Neuronal stem cell (in vitro differentiated cells): Measurements from ENCODE around the gene VPREB3.

Source experiments
- DNase-seq: peaks from one replicate; pipeline ENCODE4 v3.0.0-alpha.2; 2013; ENCODE audit warnings: low spot score
- H2AFZ ChIP-seq: one replicate; pipeline ENCODE4 v1.6.1; 2013; ENCODE audit warnings: mild to moderate bottlenecking, low read length, inconsistent platforms
- H2AK5ac ChIP-seq: 2 replicates; pipeline ENCODE4 v1.6.1; 2013; ENCODE audit warnings: low read depth, mild to moderate bottlenecking, inconsistent platforms, low read length, moderate library complexity, mixed read lengths
- H2BK120ac ChIP-seq: 2 replicates; pipeline ENCODE4 v1.6.1; 2013; ENCODE audit warnings: low read depth, mild to moderate bottlenecking, inconsistent platforms, low read length, moderate library complexity, mixed read lengths
- H2BK12ac ChIP-seq: one replicate; pipeline ENCODE4 v1.6.1; 2013; ENCODE audit warnings: low read length, inconsistent platforms
- H2BK15ac ChIP-seq: 2 replicates; pipeline ENCODE4 v1.6.1; 2013; ENCODE audit warnings: mild to moderate bottlenecking, low read length, inconsistent platforms, mixed read lengths
- H2BK5ac ChIP-seq: one replicate; pipeline ENCODE4 v1.6.1; 2013; ENCODE audit warnings: inconsistent platforms, mild to moderate bottlenecking, low read length, moderate library complexity
- H3K14ac ChIP-seq: one replicate; pipeline ENCODE4 v1.6.1; 2013; ENCODE audit warnings: low read length, inconsistent platforms
- H3K18ac ChIP-seq: 2 replicates; pipeline ENCODE4 v1.6.1; 2013; ENCODE audit warnings: low read length, inconsistent platforms
- H3K23ac ChIP-seq: 2 replicates; pipeline ENCODE4 v1.6.1; 2013; ENCODE audit warnings: low read depth, mild to moderate bottlenecking, mixed read lengths, low read length, inconsistent platforms; ENCODE audit not compliant: poor library complexity
- H3K27ac ChIP-seq: replicated peaks from 3 replicates; pipeline ENCODE4 v1.5.1; 2013; ENCODE audit warnings: low read length, inconsistent platforms
- H3K27me3 ChIP-seq, 3 experiments: 2 replicates each; pipeline ENCODE4 v1.6.1; 2013; ENCODE audit warnings: low read length in 3 of 3, mild to moderate bottlenecking in 2 of 3, inconsistent platforms in 1 of 3, low read depth in 1 of 3, mixed read lengths in 1 of 3, moderate library complexity in 1 of 3; ENCODE audit not compliant: control insufficient read depth in 3 of 3, insufficient read depth in 3 of 3
- H3K36me3 ChIP-seq, 2 donors: replicated peaks in 1 of 2; 2 replicates each; pipeline ENCODE4 v1.6.1; 2013; ENCODE audit warnings: low read length in 2 of 2; ENCODE audit not compliant: control insufficient read depth in 2 of 2, insufficient read depth in 2 of 2
- H3K4ac ChIP-seq: 2 replicates; pipeline ENCODE4 v1.6.1; 2013; ENCODE audit warnings: inconsistent platforms, mild to moderate bottlenecking, low read length, moderate library complexity
- H3K4me1 ChIP-seq, 2 donors: 1 replicate in 1 of 2; 2 replicates in 1 of 2; pipeline ENCODE4 v1.6.1; 2013; ENCODE audit warnings: low read length in 2 of 2, low read depth in 1 of 2; ENCODE audit not compliant: control insufficient read depth in 2 of 2, insufficient read depth in 1 of 2
- H3K4me2 ChIP-seq: one replicate; pipeline ENCODE4 v1.6.1; 2013; ENCODE audit warnings: mild to moderate bottlenecking, low read length, inconsistent platforms; ENCODE audit not compliant: insufficient read depth, poor library complexity, severe bottlenecking
- H3K4me3 ChIP-seq, 2 donors: 2 replicates each; pipeline ENCODE4 v1.5.1; 2013; ENCODE audit warnings: low read length in 2 of 2, mild to moderate bottlenecking in 2 of 2, inconsistent platforms in 1 of 2, moderate library complexity in 1 of 2
- H3K79me1 ChIP-seq: one replicate; pipeline ENCODE4 v1.6.1; 2013; ENCODE audit warnings: low read depth, mild to moderate bottlenecking, inconsistent platforms, low read length, moderate library complexity
- H3K9ac ChIP-seq: one replicate; pipeline ENCODE4 v1.6.1; 2013; ENCODE audit warnings: mild to moderate bottlenecking, low read depth, low read length, inconsistent platforms; ENCODE audit not compliant: poor library complexity
- H3K9me3 ChIP-seq, 2 donors: replicated peaks in 1 of 2; 2 replicates each; pipeline versions ENCODE3 to v1.6.1; 2013; ENCODE audit warnings: low read length in 2 of 2, mild to moderate bottlenecking in 2 of 2, inconsistent platforms in 1 of 2, low read depth in 1 of 2, mixed read lengths in 1 of 2, moderate library complexity in 1 of 2; ENCODE audit not compliant: control insufficient read depth in 2 of 2, insufficient read depth in 1 of 2
- H4K8ac ChIP-seq: one replicate; pipeline ENCODE4 v1.6.1; 2013; ENCODE audit warnings: low read depth, mild to moderate bottlenecking, inconsistent platforms, low read length, moderate library complexity
- H4K91ac ChIP-seq: one replicate; pipeline ENCODE4 v1.6.1; 2013; ENCODE audit warnings: low read length, low read depth, mild to moderate bottlenecking, inconsistent platforms; ENCODE audit not compliant: poor library complexity
- WGBS, 2 donors: extraction: QIAGEN DNeasy Blood & Tissue Kit; methylation state at CpG; one replicate each; pipeline ENCODE4 v1.1.7; 2013; ENCODE audit warnings: missing lambda C conversion rate in 2 of 2, mixed read lengths in 1 of 2; ENCODE audit not compliant: insufficient read length in 2 of 2, insufficient replicate concordance in 1 of 2; ENCODE audit errors: extremely low coverage in 2 of 2; 5-methylcytosine and 5-hydroxymethylcytosine counted together

The VPREB3 gene

DNA sequence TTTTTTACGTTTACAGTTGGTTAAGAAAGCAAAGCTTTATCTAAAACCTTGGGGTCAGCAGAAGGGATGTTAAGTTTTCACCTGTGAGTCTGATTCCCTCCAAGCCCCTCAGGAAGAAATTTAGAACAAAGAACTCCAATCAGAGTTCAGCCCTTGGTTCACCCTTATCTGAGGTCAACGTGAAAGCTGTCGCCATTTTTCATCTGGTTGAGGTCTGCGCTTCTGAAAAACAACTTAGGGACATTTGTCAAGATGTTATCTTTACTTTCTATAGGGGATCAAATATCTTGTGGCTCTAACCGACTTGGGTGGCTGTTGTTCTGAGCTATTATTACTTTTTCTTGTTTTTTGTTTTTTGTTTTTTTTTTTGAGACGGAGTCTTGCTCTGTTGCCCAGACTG is 33.4 kb downstream of the VPREB3 start:
- H2BK5ac ChIP-seq: no peak overlapping the region
- no peak overlapping the region for H2BK15ac ChIP-seq
- no peak overlapping the region for H3K27ac ChIP-seq
- H3K27me3 ChIP-seq: no peaks in the 10 kb centered on the region
- no peak overlapping the region for H3K18ac ChIP-seq
- no peak overlapping the region for H2BK120ac ChIP-seq
- no peak for DNase-seq
- H3K79me1 ChIP-seq: peaks cover 8% of the 10 kb centered on the region
- no peak overlapping the region for H3K4me2 ChIP-seq
- H3K14ac ChIP-seq: no peak overlapping the region
- H2AK5ac ChIP-seq: no peak overlapping the region
- no peaks in the 10 kb centered on the region for H3K36me3 ChIP-seq
- no peak overlapping the region for H3K9ac ChIP-seq
- no peak overlapping the region for H3K4ac ChIP-seq
- no CpG with 5 or more reads among the region's 6 CpGs for WGBS, 2 donors
- peaks cover 0 to 2% of the 10 kb centered on the region in 2 donors for H3K4me1 ChIP-seq
- H3K23ac ChIP-seq: no peak overlapping the region
- no peak overlapping the region for H2BK12ac ChIP-seq
- H4K8ac ChIP-seq: no peak overlapping the region
- H2AFZ ChIP-seq: no peak overlapping the region
- H3K4me3 ChIP-seq: no peak overlapping the region
- no peaks in the 10 kb centered on the region for H3K9me3 ChIP-seq
- H4K91ac ChIP-seq: no peak overlapping the region

- H4K8ac ChIP-seq: no peak overlapping the region
Measured at GRCh38 chr22:23718371-23719165, 35.7 kb downstream of the VPREB3 start.

DNA sequence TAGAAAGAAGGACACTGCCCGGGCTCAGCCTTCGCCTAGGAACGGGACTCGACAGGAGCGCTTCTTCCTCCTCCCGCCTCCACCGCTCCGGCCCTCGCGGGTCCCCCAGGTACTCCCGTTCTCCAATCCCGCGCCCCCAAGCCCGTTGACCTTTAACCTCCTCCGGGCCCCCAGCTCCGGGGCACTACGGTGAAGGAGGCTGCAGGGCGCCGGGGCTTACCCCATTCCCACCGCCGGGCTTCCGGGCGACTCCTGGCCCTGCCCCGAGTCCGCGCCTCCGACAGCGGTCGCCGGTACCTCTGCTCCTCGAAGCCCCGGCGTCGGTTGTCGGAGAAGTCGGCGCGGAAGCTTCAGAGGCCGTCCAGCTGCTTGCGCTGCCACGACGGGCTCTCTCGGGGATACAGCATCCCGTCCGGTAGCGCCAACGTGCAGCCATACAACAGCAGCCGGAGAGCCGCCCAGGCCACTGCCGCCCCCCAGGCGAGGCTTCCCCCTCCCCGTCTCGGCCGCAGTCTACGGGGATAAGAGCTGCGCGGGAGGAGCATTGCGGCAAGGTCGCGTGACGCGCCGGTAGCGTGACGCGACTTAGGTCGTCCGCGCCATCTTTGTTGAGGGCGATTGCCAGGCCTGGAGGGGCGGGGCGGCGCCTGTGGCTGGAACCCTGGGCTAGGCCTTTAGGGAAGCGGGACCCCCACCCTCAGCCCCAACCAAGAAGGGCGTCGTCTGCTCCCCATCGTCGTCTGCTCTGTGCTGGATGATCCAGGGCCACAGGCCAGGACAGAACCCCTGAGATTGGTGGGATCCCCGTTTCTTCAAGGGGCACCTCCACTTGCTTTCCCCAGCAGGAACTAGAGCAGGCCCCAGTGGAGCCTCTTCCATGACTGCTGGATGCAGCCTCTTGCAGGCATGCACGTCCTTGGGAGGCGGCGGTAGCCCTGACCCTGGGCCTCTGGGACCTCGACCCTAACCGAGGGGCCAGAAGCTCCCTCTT is 37.1 kb downstream of the VPREB3 start:
- H2AFZ ChIP-seq: peak overlapping the region; percentile 100
- H3K18ac ChIP-seq: peak overlapping the region; percentile 95
- peak overlapping the region; percentile 14 for H2BK15ac ChIP-seq
- peak overlapping the region; percentile 77 for H3K4me2 ChIP-seq
- H3K79me1 ChIP-seq: peaks cover 9% of the 10 kb centered on the region
- no peak overlapping the region for H2BK12ac ChIP-seq
- H4K8ac ChIP-seq: peak overlapping the region; percentile 94
- peak overlapping the region; percentile 75 for H2AK5ac ChIP-seq
- H4K91ac ChIP-seq: no peak overlapping the region
- no peak overlapping the region for H3K27ac ChIP-seq
- H3K23ac ChIP-seq: peak overlapping the region; percentile 95
- H3K27me3 ChIP-seq: no peaks in the 10 kb centered on the region
- peak overlapping the region; percentile 26 for H2BK120ac ChIP-seq
- peak overlapping the region; percentile 5 for H3K4ac ChIP-seq
- peaks cover 9 to 33% of the 10 kb centered on the region in 2 donors for H3K36me3 ChIP-seq
- peak; percentile 86 for DNase-seq
- peaks cover 0 to 2% of the 10 kb centered on the region in 2 donors for H3K4me1 ChIP-seq
- peak overlapping the region; percentile 87 for H3K14ac ChIP-seq
- H2BK5ac ChIP-seq: peak overlapping the region; percentile 8
- H3K9ac ChIP-seq: peak overlapping the region; percentile 93
- H3K9me3 ChIP-seq: no peaks in the 10 kb centered on the region
- H3K4me3 ChIP-seq: peak overlapping the region; percentile 77 to 89
- no CpG with 5 or more reads among the region's 84 CpGs for WGBS, 2 donors

More at GRCh38 chr22:23718371-23719165, 35.7 kb downstream of the VPREB3 start:
- H3K9ac ChIP-seq: no peak overlapping the region
- H3K4me2 ChIP-seq: no peak overlapping the region
- no peaks in the 10 kb centered on the region for H3K9me3 ChIP-seq
- H3K14ac ChIP-seq: no peak overlapping the region
- no peak overlapping the region for H3K4me3 ChIP-seq
- peaks cover 6 to 18% of the 10 kb centered on the region in 2 donors for H3K36me3 ChIP-seq
- no peak overlapping the region for H3K18ac ChIP-seq
- H3K23ac ChIP-seq: no peak overlapping the region
- no peak overlapping the region for H2BK120ac ChIP-seq
- H4K91ac ChIP-seq: no peak overlapping the region
- H2AFZ ChIP-seq: no peak overlapping the region
- H3K4me1 ChIP-seq: peaks cover 0 to 2% of the 10 kb centered on the region in 2 donors
- H2BK5ac ChIP-seq: no peak overlapping the region
- no peaks in the 10 kb centered on the region for H3K27me3 ChIP-seq
- H2AK5ac ChIP-seq: no peak overlapping the region
- WGBS, 2 donors: no CpG with 5 or more reads among the region's 17 CpGs
- H2BK15ac ChIP-seq: no peak overlapping the region
- H3K27ac ChIP-seq: no peak overlapping the region
- no peak overlapping the region for H2BK12ac ChIP-seq
- H3K79me1 ChIP-seq: peaks cover 9% of the 10 kb centered on the region
- no peak for DNase-seq
- H3K4ac ChIP-seq: no peak overlapping the region
